ENCODE data around the gene DHRS3. TPM values are rescaled to one million over a fixed set of nuclear protein-coding genes. Genes with fewer than 3 reads are reported as not detected.
A peak's percentile ranks its signal among the peaks of the same experiment; 100 is the strongest.

Gene DHRS3
- total RNA-seq, 1 experiment from 2014 or later, result 87.0 TPM

- H4K20me1 ChIP-seq (ENCODE audit: insufficient read depth), result no peaks in the 10 kb centered on the region
- no peaks in the 10 kb centered on the region for H3K9me3 ChIP-seq (ENCODE audit: control insufficient read depth in 1 of 2, insufficient read depth in 1 of 2, low read depth in 1 of 2, low read length in 2 of 2)
- H3K36me3 ChIP-seq (ENCODE audit: control insufficient read depth in 1 of 2, insufficient read depth in 2 of 2, low read length in 2 of 2), result no peaks in the 10 kb centered on the region
- H3K79me2 ChIP-seq (ENCODE audit: insufficient read depth, low read length), result peaks cover 48% of the 10 kb centered on the region
- H3K9ac ChIP-seq (ENCODE audit: low read length), result peak overlapping the region; percentile 23; the same call in 1 of the 2 replicates
- ChIA-PET RAD21 (ENCODE audit: low non-redundant PET in 1 of 2, low total read pairs in 2 of 2, uncharacterized antibody in 2 of 2, unreplicated experiment in 2 of 2) (no interaction called here), POLR2A (no interaction called here), CTCF (no interaction called here)
- H3K4me3 ChIP-seq (replicated peaks in 1 of 2; ENCODE audit: low read depth in 1 of 2, low read length in 2 of 2), result no peak overlapping the region
- H3K4me1 ChIP-seq (ENCODE audit: control insufficient read depth in 1 of 2, insufficient read depth in 2 of 2, low read length in 2 of 2), result peaks cover 37 to 75% of the 10 kb centered on the region in 2 experiments
- H3K4me2 ChIP-seq (ENCODE audit: low read length), result peak overlapping the region; percentile 41
- no peaks in the 10 kb centered on the region for H3K27me3 ChIP-seq (ENCODE audit: insufficient read depth, low read length)
- BruUV-seq (replicated peaks), result no TSS peak
- intact Hi-C loops (cut with micrococcal nuclease), result no loop called here
- H3K9me2 ChIP-seq (ENCODE audit: insufficient read depth), result no peaks in the 10 kb centered on the region
- no peak for TF ChIP-seq CTCF (IDR thresholded peaks at IDR 0.05 in 2 of 3, conservative IDR thresholded peaks at IDR 0.05 in 1 of 3; ENCODE audit: borderline replicate concordance in 1 of 3, insufficient read depth in 1 of 3, low read depth in 2 of 3, low read length in 2 of 3)
- no peak for TF ChIP-seq EZH2 (IDR thresholded peaks at IDR 0.05)
- TF ChIP-seq CEBPB (IDR thresholded peaks at IDR 0.05; ENCODE audit: low read depth), result no peak
- TF ChIP-seq MAX (IDR thresholded peaks at IDR 0.05), result no peak
- no peak for TF ChIP-seq ZNF274 (IDR thresholded peaks at IDR 0.05; ENCODE audit: low read depth, low read length)
- TF ChIP-seq YY1 (IDR thresholded peaks at IDR 0.05; ENCODE audit: extremely low read depth, insufficient replicate concordance, low read depth, low read length), result no peak
- no peak for TF ChIP-seq CBX3 (IDR thresholded peaks at IDR 0.05; ENCODE audit: low read depth)
- TF ChIP-seq EGR1 (IDR thresholded peaks at IDR 0.05; ENCODE audit: low read depth), result no peak
- no peak overlapping the region for H2AFZ ChIP-seq (ENCODE audit: low read depth, low read length, poor library complexity, severe bottlenecking)
- ATAC-seq (no peak), DNase-seq (ENCODE audit: low read depth, low spot score) (no peak)
- no peak overlapping the region for H3K27ac ChIP-seq (ENCODE audit: low read depth, low read length)
These were observed 24.4 kb downstream of the DHRS3 start for GRCh38 chr1:12593621-12594066.

GRCh38 chr1:12592496-12592895, 25.5 kb downstream of the DHRS3 start:
- DNase-seq (ENCODE audit: low read depth, low spot score) (no peak), ATAC-seq (no peak)
- no peak overlapping the region for H2AFZ ChIP-seq (ENCODE audit: low read depth, low read length, poor library complexity, severe bottlenecking)
- no peaks in the 10 kb centered on the region for H3K36me3 ChIP-seq (ENCODE audit: control insufficient read depth in 1 of 2, insufficient read depth in 2 of 2, low read length in 2 of 2)
- ChIA-PET RAD21 (ENCODE audit: low non-redundant PET in 1 of 2, low total read pairs in 2 of 2, uncharacterized antibody in 2 of 2, unreplicated experiment in 2 of 2) (no interaction called here), POLR2A (no interaction called here), CTCF (no interaction called here)
- intact Hi-C loops (cut with micrococcal nuclease), result no loop called here
- H3K4me2 ChIP-seq (ENCODE audit: low read length), result no peak overlapping the region
- H3K4me1 ChIP-seq (ENCODE audit: control insufficient read depth in 1 of 2, insufficient read depth in 2 of 2, low read length in 2 of 2), result peaks cover 38 to 75% of the 10 kb centered on the region in 2 experiments
- H3K27ac ChIP-seq (ENCODE audit: low read depth, low read length), result no peak overlapping the region
- TF ChIP-seq ELF1 (IDR thresholded peaks at IDR 0.05; ENCODE audit: borderline replicate concordance, low read depth) (no peak), FOSL1 (IDR thresholded peaks at IDR 0.05; ENCODE audit: low read depth) (no peak), MAX (IDR thresholded peaks at IDR 0.05) (no peak), JUND (IDR thresholded peaks at IDR 0.05) (no peak), EZH2 (IDR thresholded peaks at IDR 0.05) (no peak), ATF3 (IDR thresholded peaks at IDR 0.05) (no peak), SIN3A (IDR thresholded peaks at IDR 0.05; ENCODE audit: low read depth) (no peak), CEBPB (IDR thresholded peaks at IDR 0.05; ENCODE audit: low read depth) (no peak), YY1 (IDR thresholded peaks at IDR 0.05; ENCODE audit: extremely low read depth, insufficient replicate concordance, low read depth, low read length) (no peak), RAD21 (IDR thresholded peaks at IDR 0.05; ENCODE audit: low read depth) (no peak), TCF7L2 (IDR thresholded peaks at IDR 0.05; ENCODE audit: borderline replicate concordance, extremely low read depth, insufficient read depth, insufficient read length) (no peak), ZNF274 (IDR thresholded peaks at IDR 0.05; ENCODE audit: low read depth, low read length) (no peak)
- H3K9me2 ChIP-seq (ENCODE audit: insufficient read depth), result no peaks in the 10 kb centered on the region
- H3K27me3 ChIP-seq (ENCODE audit: insufficient read depth, low read length), result no peaks in the 10 kb centered on the region
- peaks cover 36% of the 10 kb centered on the region; the same call in 1 of the 2 replicates for H3K79me2 ChIP-seq (ENCODE audit: insufficient read depth, low read length)
- no TSS peak for BruUV-seq (replicated peaks)
- H3K4me3 ChIP-seq (replicated peaks in 1 of 2; ENCODE audit: low read depth in 1 of 2, low read length in 2 of 2), result no peak overlapping the region
- no peaks in the 10 kb centered on the region for H3K9me3 ChIP-seq (ENCODE audit: control insufficient read depth in 1 of 2, insufficient read depth in 1 of 2, low read depth in 1 of 2, low read length in 2 of 2)
- H4K20me1 ChIP-seq (ENCODE audit: insufficient read depth), result no peaks in the 10 kb centered on the region
- H3K9ac ChIP-seq (ENCODE audit: low read length), result no peak overlapping the region

Data from HCT116 (cell line).